Tibial nerve (tissue), 4 donors: ENCODE results near the gene TMEM185B. TPM values are rescaled to one million over a fixed set of nuclear protein-coding genes. Genes with fewer than 3 reads are reported as not detected.

Experiments used
- DNase-seq, 2 donors: peaks; one replicate each; pipeline ENCODE4 v3.0.0-alpha.2; 2019; ENCODE audit warnings: low spot score in 2 of 2
- H3K27ac ChIP-seq, 4 donors: fragments of 200-600 bp; sonication (generic) in 3 of 4; one replicate each; pipeline ENCODE4 v1.5.1; 2017 to 2019; ENCODE audit warnings: mild to moderate bottlenecking in 1 of 4
- H3K27me3 ChIP-seq, 2 donors: fragments of 200-600 bp; sonication (generic) in 1 of 2; one replicate each; pipeline versions ENCODE4 v1.5.1 to v1.6.0; 2017 to 2019
- H3K36me3 ChIP-seq, 3 donors: fragments of 200-600 bp; sonication (generic); one replicate each; pipeline ENCODE4 v1.5.1; 2018 to 2019
- H3K4me1 ChIP-seq, 4 donors: fragments of 200-600 bp; sonication (generic) in 3 of 4; one replicate each; pipeline ENCODE4 v1.5.1; 2017 to 2019
- H3K4me3 ChIP-seq, 4 donors: fragments of 200-600 bp; sonication (generic) in 3 of 4; one replicate each; pipeline ENCODE4 v1.5.1; 2017 to 2019; ENCODE audit warnings: mild to moderate bottlenecking in 1 of 4, moderate library complexity in 1 of 4
- H3K9me3 ChIP-seq, 4 donors: fragments of 200-600 bp; sonication (generic) in 3 of 4; one replicate each; pipeline ENCODE4 v1.5.1; 2017 to 2019
- CTCF ChIP-seq, 5 experiments: fragments of 200-600 bp in 3 of 5; fragments of 450-650 bp in 2 of 5; sonication (generic) in 3 of 5; IDR thresholded peaks; one replicate each; pipeline ENCODE4 v1.5.1; 2016 to 2019; ENCODE audit warnings: antibody characterized with exemption in 5 of 5, mild to moderate bottlenecking in 3 of 5, moderate library complexity in 2 of 5
- EP300 ChIP-seq, 2 donors: sonication (generic); formaldehyde crosslinking; IDR thresholded peaks; one replicate each; pipeline ENCODE4 v1.6.1; 2017; ENCODE audit warnings: antibody characterized with exemption in 2 of 2, mild to moderate bottlenecking in 1 of 2
- POLR2A ChIP-seq, 2 donors: fragments of 450-650 bp; IDR thresholded peaks; one replicate each; pipeline ENCODE4 v1.6.1; 2017; ENCODE audit warnings: antibody characterized with exemption in 2 of 2, mild to moderate bottlenecking in 2 of 2, moderate library complexity in 2 of 2
- WGBS, 2 donors: methylation state at CpG; one replicate each; pipeline ENCODE4 v1.1.5; 2018; 5-methylcytosine and 5-hydroxymethylcytosine counted together
- total RNA-seq, 4 donors: library from RNA; depleted of rRNA; stranded (reverse); fragments of >200 nt; gene quantifications; one replicate each; pipeline ENCODE4 v1.1.0, GENCODE V29; 2016

Gene TMEM185B
- total RNA-seq, 4 donors from 2014 or later = 20.5 to 38.1 (median 35.5) TPM

GRCh38 chr2:120255986-120256650 is 32.9 kb upstream of the TMEM185B start:
- TF ChIP-seq CTCF (IDR thresholded peaks at IDR 0.05) = no peak
- no peak overlapping the region for H3K4me3 ChIP-seq
- H3K27me3 ChIP-seq = no peaks in the 10 kb centered on the region
- H3K27ac ChIP-seq = no peak overlapping the region
- 66 to 68% methylated on average over 9 of the region's 9 CpGs for WGBS, 2 donors
- DNase-seq = no peak
- H3K9me3 ChIP-seq = peaks cover 0 to 3% (median 0%) of the 10 kb centered on the region in 4 donors
- peaks cover 0 to 52% (median 12%) of the 10 kb centered on the region in 4 donors for H3K4me1 ChIP-seq
- no peaks in the 10 kb centered on the region for H3K36me3 ChIP-seq

GRCh38 chr2:120255071-120255470 is 31.9 kb upstream of the TMEM185B start:
- TF ChIP-seq EP300 (IDR thresholded peaks at IDR 0.05) (no peak), POLR2A (IDR thresholded peaks at IDR 0.05) (no peak), CTCF (IDR thresholded peaks at IDR 0.05) (no peak)
- Histone ChIP-seq H3K27me3 (no peaks in the 10 kb centered on the region), H3K4me1 (peaks cover 0 to 47% (median 12%) of the 10 kb centered on the region in 4 donors), H3K27ac (no peak overlapping the region), H3K36me3 (no peaks in the 10 kb centered on the region), H3K9me3 (no peaks in the 10 kb centered on the region), H3K4me3 (no peak overlapping the region)
- WGBS, 2 donors = 73 to 83% methylated on average over 6 of the region's 6 CpGs
- no peak for DNase-seq

- Histone ChIP-seq H3K27ac (no peak overlapping the region), H3K27me3 (no peaks in the 10 kb centered on the region), H3K9me3 (no peaks in the 10 kb centered on the region), H3K4me1 (peaks cover 0 to 47% (median 12%) of the 10 kb centered on the region in 4 donors), H3K4me3 (peak overlapping the region in 3 of 4 donors; percentile 62 to 96 (median 73)), H3K36me3 (no peaks in the 10 kb centered on the region)
- WGBS, 2 donors = 65 to 67% methylated on average over 8 of the region's 8 CpGs
- TF ChIP-seq EP300 (IDR thresholded peaks at IDR 0.05) = no peak
- DNase-seq = no peak
Observed at GRCh38 chr2:120254178-120254577, 31.0 kb upstream of the TMEM185B start.

- WGBS, 2 donors = 0 to 1% methylated on average over 33 to 44 of the region's 60 CpGs
- no peaks in the 10 kb centered on the region for H3K36me3 ChIP-seq
- H3K4me1 ChIP-seq = peaks cover 0 to 46% (median 12%) of the 10 kb centered on the region in 4 donors
- peak overlapping the region; percentile 62 to 96 (median 78) for H3K4me3 ChIP-seq
- no peaks in the 10 kb centered on the region for H3K9me3 ChIP-seq
- H3K27ac ChIP-seq = peak overlapping the region; percentile 54 to 95 (median 90)
- TF ChIP-seq EP300 (IDR thresholded peaks at IDR 0.05) (peak in 1 of 2 donors; percentile 68), POLR2A (IDR thresholded peaks at IDR 0.05) (peak in 1 of 2 donors; percentile 8), CTCF (IDR thresholded peaks at IDR 0.05) (peak; percentile 29 to 70 (median 47))
- H3K27me3 ChIP-seq = peaks cover 0 to under 1% of the 10 kb centered on the region in 2 donors
- peak; percentile 70 to 72 for DNase-seq
Observed at GRCh38 chr2:120253021-120253882, 30.1 kb upstream of the TMEM185B start.

GRCh38 chr2:120252225-120253020 is 29.2 kb upstream of the TMEM185B start, which contains the start of gene RALB:
Gene RALB, plus strand, starts transcription at chr2:120252852. Its CDS starts 25,813 bp downstream, at chr2:120278665.
- peak; percentile 98 to 99 for DNase-seq
- Histone ChIP-seq H3K4me3 (peak within 1 kb of the TSS; percentile 62 to 96 (median 78)), H3K36me3 (no peaks in the 10 kb centered on the region), H3K4me1 (peaks cover 0 to 42% (median 10%) of the 10 kb centered on the region in 4 donors), H3K27ac (peak within 1 kb of the TSS; percentile 54 to 95 (median 90)), H3K9me3 (no peaks in the 10 kb centered on the region), H3K27me3 (peaks cover 0 to 9% of the 10 kb centered on the region in 2 donors)
- TF ChIP-seq POLR2A (IDR thresholded peaks at IDR 0.05) (peak in 1 of 2 donors; percentile 54), CTCF (IDR thresholded peaks at IDR 0.05) (no peak), EP300 (IDR thresholded peaks at IDR 0.05) (peak; percentile 59 to 81)
- WGBS, 2 donors = 0% methylated on average over 24 to 36 of the region's 71 CpGs
